Heart left ventricle (tissue), 13 donors: ENCODE measurements around the gene BDKRB2.

Source experiments
- CTCF ChIP-seq, 12 donors: fragments of 200-600 bp; sonication (generic) in 4 of 12; IDR thresholded peaks; one replicate each; pipeline versions ENCODE4 v1.5.0 to v1.8.0; 2018 to 2022; ENCODE audit warnings: antibody characterized with exemption in 12 of 12, mild to moderate bottlenecking in 5 of 12
- POLR2A ChIP-seq, 2 donors: fragments of 450-650 bp; IDR thresholded peaks; one replicate each; pipeline ENCODE4 v1.6.1; 2017; ENCODE audit warnings: antibody characterized with exemption in 2 of 2, mild to moderate bottlenecking in 2 of 2, moderate library complexity in 2 of 2
- donor health status: ischemic (EF 13 %, LVEDD 7.1; RV severe dilation, severe dysfunction).
- donor health status: DM: no; HTN: yes; CAD: no.
- donor health status: DM: no; HTN: no; CAD: no.
- donor health status: ischemic (EF 25% LVEDD 6.9; RV normal size, moderate dysfunction).
- donor health status: ischemic (EF 25% LVEDD 5.7; RV mildly dilated, moderate dysfunction).
- donor health status: ischemic (EF 35%, LVEDD 5.7; RV mildly dilated, moderate dysfunction).
- donor health status: nonischemic (EF 11% LVEDD 7.7; RV severe dilation, severe dysfunction).
- donor health status: DM: yes; HTN: yes; CAD: no.
- donor health status: PGD.
- donor health status: ischemic (EF 29% LVEDD 5.4; RV normal size, mild dysfunction).
- donor health status: nonischemic (EF 23%, LVEDD 6.1; RV moderate dilation, normal function).

GRCh38 chr14:96154900-96155299 lies 49.7 kb upstream of the BDKRB2 start:
- TF ChIP-seq CTCF (IDR thresholded peaks at IDR 0.05) (no peak), POLR2A (IDR thresholded peaks at IDR 0.05) (no peak)
